ENCODE results near the gene PLPPR3.

- TF ChIP-seq EP300 (IDR thresholded peaks at IDR 0.05) (no peak), CTCF (IDR thresholded peaks at IDR 0.05) (no peak), POLR2A (IDR thresholded peaks at IDR 0.05) (no peak), POLR2AphosphoS5 (IDR thresholded peaks at IDR 0.05) (no peak)
Measured at GRCh38 chr19:769616-770015, 52.1 kb downstream of the PLPPR3 start.

All from suprapubic skin (tissue), 4 donors.